Stimulated activated CD8-positive, alpha-beta memory T cell treated with anti-CD3 and anti-CD28 coated beads, Interleukin-15, amount 100 ng/mL, for 4 hours (primary cell): Measurements from ENCODE around the gene PFKFB4.
"Not testable (repeated sequence)": the region's sequence is repeated elsewhere in the genome, so short reads cannot be mapped to it uniquely, and the experiment has no call there.

ENCODE experiments used
- DNase-seq, 2 donors: peaks; one replicate each; pipeline ENCODE4 v3.0.0-alpha.2; 2020; ENCODE audit warnings: low read depth in 2 of 2

PFKFB4 gene

DNA sequence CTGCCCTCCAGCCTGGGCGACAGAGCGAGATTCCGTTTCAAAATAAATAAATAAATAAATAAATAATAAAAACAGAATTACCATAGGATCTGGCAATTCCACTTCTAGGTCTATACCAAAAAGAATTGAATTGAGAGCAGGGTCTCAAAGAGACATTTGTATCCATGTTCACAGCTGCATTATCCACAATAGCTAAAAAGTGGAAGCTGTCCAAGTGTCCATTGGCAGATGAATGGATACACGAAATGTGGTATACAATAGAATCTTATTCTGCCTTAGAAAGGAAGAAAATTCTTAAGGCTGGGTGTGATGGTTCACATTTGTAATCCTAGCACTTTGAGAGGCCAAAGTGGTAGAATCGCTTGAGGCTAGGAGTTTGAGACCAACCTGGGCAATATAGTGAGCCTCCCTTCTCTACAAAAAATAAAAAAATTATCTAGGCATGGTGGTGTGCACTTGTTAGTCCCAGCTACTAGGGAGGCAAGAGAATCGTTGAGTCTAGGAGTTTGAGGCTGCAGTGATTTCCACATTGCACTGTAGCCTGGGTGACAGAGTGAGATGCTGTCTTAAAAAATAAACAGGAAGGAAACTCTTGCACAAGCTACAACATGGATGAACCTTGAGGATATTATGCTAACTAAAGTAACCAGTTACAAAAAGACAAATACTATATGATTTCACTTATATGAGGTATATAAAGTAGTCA lies 24.2 kb downstream of the PFKFB4 start:
- DNase-seq = no peak

- DNase-seq = not testable (repeated sequence)
Observed at GRCh38 chr3:48530701-48531100, 25.9 kb downstream of the PFKFB4 start.

GRCh38 chr3:48528754-48529153 lies 27.8 kb downstream of the PFKFB4 start:
- no peak for DNase-seq

- no peak for DNase-seq
Observed at GRCh38 chr3:48528048-48528447, 28.6 kb downstream of the PFKFB4 start.

DNA sequence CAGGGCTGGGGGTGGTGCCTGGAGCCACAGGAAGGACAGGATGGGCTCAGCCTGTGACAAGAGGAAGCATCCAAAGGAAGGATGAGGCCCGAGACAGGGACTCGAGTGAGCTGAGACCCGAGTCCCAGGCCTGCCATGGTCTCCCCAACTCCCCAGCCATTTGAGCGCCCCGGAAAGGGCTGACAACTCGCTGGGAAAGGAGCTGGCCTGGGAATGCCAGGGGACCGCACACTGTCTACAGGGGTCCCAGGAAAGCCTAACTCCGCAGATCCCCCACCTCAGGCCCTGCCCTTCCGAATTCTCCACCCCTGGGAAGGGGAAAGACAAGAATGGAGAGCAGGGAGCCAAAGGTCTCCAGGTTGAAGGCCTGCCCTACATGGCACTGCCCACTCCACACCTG lies 31.6 kb downstream of the PFKFB4 start:
- DNase-seq = no peak

- no peak for DNase-seq
Observed at GRCh38 chr3:48521635-48522034, 35.0 kb downstream of the PFKFB4 start.

GRCh38 chr3:48519277-48519643 lies 37.3 kb downstream of the PFKFB4 start:
- DNase-seq = no peak

- DNase-seq = no peak
Observed at GRCh38 chr3:48518638-48519276, 37.8 kb downstream of the PFKFB4 start.

- DNase-seq = no peak
Observed at GRCh38 chr3:48518069-48518468, 38.5 kb downstream of the PFKFB4 start.

GRCh38 chr3:48516571-48516970 lies 40.0 kb downstream of the PFKFB4 start:
- no peak for DNase-seq

GRCh38 chr3:48514431-48515227 lies 42.0 kb downstream of the PFKFB4 start:
- no peak for DNase-seq

GRCh38 chr3:48511551-48511950 lies 45.1 kb downstream of the PFKFB4 start:
- no peak for DNase-seq

DNA sequence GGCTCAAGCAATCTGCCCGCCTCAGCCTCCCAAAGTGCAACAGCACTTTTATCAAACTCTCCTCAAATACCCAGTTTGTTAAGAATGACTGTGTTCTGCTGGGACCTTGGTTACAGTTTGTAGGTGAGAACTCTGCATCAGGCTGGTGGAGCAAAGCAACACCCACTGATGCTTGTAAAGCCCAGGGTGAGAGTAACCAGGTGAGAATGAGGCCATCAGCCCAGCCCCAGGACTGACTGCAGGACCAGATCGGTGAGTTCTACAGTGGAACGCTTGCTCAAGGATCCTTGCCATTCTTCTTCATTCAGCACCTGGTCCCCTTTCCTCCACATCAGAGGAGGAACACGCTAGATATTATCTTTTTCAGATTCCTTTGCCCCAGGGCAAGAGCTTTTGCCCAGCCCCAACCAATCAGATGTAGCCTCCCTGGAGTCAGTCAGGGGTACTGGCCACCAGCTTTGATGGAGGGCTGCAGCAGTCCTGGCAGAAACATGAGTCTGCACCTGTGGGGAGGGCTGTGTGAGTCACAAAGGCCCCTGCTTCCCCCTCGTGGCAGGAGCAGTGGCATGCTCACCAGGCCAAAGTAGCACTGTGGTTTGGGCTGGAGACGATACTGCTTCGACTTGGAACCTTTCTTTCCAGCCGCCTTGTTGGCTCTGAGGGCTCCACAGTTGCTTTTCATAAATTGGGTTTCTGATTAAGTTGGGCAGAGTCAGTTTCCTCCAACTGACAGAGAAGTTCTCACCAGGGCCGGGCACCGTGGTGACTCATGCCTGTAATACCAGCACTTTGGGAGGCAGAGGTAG lies 49.1 kb downstream of the PFKFB4 start:
- peak; percentile 51 to 65 for DNase-seq

DNA sequence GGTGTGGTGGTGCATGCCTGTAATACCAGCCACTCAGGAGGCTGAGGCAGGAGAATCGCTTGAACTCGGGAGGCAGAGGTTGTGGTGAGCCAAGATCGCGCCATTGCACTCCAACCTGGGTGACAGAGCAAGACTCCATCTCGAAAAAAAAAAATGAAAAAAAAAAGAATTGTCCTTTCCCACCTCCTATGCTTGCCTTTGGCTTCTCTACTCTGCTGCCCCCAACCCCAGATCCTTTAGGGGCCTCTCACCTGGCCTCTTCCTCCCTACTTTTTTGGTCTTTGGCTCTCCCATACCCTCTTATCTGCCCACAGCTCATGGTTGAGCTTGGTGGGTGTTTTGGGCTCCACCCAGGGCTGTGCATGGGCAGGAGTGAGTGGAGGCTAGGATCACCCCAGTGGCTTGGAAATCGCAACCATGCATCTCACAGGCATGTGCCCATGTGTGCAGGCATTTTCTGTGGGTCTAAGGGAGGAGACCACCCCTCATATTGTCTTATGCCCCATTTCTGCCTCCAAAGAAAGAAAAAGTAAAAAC lies 50.6 kb downstream of the PFKFB4 start:
- DNase-seq = no peak

- DNase-seq = no peak
Observed at GRCh38 chr3:48505146-48505545, 51.5 kb downstream of the PFKFB4 start.

GRCh38 chr3:48504051-48504946 lies 52.3 kb downstream of the PFKFB4 start, which contains the start of gene SHISA5:
Gene SHISA5 (minus strand): TSS chr3:48504174. CDS start chr3:48504094, 80 bp downstream.
- DNase-seq = peak; percentile 9 to 13

GRCh38 chr3:48503401-48504050 lies 53.1 kb downstream of the PFKFB4 start:
- no peak for DNase-seq

GRCh38 chr3:48502728-48503168 lies 53.9 kb downstream of the PFKFB4 start:
- DNase-seq = no peak

DNA sequence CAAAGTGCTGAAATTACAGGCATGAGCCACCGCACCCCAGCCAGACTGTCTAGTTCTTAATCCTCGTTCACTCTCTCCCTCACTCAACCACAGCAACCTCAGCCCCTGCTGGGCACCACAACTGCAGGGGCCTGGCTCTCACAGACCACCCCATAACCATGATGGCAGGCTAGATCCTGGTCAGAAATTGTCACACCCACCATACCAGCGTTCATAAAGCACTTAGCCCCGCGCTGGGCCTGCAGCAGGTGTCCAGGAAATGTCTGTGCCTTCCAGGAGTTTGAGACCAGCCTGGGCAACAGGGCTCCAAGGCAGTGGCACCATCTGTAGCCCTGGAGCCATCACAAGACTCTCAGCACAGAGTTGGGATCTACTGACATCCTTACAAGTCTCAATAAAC lies 54.5 kb downstream of the PFKFB4 start:
- no peak for DNase-seq

DNA sequence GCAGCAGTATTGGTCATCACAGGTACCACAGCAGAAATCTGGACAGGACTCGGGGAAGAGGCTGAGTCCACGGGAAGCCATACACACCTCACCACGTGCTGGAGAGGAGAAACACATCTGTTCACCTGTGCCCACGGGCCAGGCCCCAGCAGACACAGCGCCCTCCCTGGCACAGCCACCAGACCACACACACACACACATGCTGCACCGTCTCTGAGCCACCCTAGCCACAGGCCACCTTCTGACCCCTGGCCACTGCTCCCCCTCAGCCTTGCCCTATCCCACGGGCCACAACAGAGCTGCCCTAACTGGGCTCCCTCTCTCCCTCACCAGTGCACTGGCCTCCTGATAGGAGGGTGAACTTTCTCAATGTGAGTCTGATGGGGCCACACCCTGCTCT lies 55.4 kb downstream of the PFKFB4 start:
- no peak for DNase-seq
